HG02852 (cell line): ENCODE results near the gene TDRD6.

Experiments used
- ATAC-seq: cut with Tn5 transposase; IDR thresholded peaks from one replicate; pipeline ENCODE4 v1.9.1; 2021; ENCODE audit warnings: mild to moderate bottlenecking, moderate library complexity; ENCODE audit not compliant: unreplicated experiment

The TDRD6 gene

GRCh38 chr6:46688117-46688965, 656 bp downstream of the TDRD6 start:
- no peak for ATAC-seq

GRCh38 chr6:46688966-46689335, 1.3 kb downstream of the TDRD6 start:
- ATAC-seq: no peak

- ATAC-seq: no peak
These were observed 2.0 kb downstream of the TDRD6 start for GRCh38 chr6:46689657-46690056.

DNA sequence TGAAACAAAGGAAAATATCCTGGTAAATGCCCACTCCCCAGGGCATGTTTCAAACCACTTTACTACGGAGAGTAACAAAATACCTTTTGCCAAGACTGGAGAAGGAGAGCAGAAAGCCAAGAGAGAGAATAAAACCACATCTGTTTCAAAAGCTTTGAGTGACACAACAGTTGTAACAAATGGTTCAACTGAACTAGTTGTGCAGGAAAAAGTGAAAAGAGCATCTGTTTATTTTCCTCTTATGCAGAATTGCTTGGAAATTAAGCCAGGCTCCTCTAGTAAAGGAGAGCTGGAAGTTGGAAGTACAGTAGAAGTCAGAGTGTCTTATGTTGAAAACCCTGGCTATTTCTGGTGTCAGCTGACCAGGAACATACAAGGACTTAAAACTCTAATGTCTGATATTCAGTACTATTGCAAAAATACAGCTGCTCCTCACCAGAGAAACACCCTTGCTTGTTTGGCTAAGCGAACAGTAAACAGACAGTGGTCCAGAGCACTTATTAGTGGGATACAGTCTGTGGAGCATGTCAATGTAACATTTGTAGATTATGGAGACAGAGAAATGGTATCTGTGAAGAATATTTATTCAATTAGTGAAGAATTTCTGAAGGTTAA, 2.6 kb downstream of the TDRD6 start:
- ATAC-seq: no peak

GRCh38 chr6:46690911-46691451, 3.3 kb downstream of the TDRD6 start:
- ATAC-seq: no peak

GRCh38 chr6:46699970-46700369, 12.3 kb downstream of the TDRD6 start:
- no peak for ATAC-seq

- no peak for ATAC-seq
These were observed 16.9 kb downstream of the TDRD6 start for GRCh38 chr6:46704562-46704961.

DNA sequence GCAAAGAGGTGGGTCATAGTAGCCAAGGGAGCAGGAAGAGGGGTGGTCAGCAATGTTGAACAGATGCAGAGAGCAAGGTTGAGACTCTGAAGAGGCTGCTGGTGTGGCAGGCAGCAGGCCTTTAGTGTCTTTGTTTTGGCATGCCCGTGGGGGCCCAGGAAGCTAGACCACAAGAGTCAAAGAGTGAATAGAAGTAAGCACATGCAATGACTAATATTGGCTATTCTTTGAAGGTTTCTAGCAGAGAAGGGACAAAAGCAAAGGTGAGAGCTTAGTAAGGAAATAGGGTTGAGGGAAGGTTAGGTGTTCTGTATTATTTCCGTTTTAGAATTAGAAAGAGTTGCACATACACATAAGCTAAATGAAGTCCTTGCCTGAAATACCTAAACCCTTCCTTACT, 18.8 kb downstream of the TDRD6 start:
- ATAC-seq: no peak

GRCh38 chr6:46711491-46711890, 23.8 kb downstream of the TDRD6 start:
- ATAC-seq: no peak

- ATAC-seq: no peak
These were observed 27.5 kb downstream of the TDRD6 start for GRCh38 chr6:46715141-46715540.

DNA sequence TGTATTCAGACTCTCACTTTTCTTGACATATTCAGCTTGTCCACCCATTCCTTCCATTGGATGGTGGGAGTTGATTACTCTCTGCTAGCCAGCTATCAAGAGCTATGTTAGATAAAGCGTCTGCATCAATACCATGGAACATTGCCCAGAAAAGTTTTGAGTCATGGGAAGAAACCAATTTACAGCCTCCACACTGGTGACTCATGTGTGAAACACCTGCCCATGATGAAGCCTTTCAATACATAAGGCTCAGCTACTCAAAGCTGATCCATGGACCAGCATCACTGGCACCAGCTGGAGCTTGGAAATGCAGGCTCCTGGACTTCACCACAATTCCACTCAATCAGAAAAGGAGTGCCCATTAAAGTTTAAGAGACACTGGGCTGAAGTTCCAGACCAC, 31.4 kb downstream of the TDRD6 start:
- no peak for ATAC-seq

GRCh38 chr6:46720401-46720800, 32.7 kb downstream of the TDRD6 start:
- ATAC-seq: no peak

DNA sequence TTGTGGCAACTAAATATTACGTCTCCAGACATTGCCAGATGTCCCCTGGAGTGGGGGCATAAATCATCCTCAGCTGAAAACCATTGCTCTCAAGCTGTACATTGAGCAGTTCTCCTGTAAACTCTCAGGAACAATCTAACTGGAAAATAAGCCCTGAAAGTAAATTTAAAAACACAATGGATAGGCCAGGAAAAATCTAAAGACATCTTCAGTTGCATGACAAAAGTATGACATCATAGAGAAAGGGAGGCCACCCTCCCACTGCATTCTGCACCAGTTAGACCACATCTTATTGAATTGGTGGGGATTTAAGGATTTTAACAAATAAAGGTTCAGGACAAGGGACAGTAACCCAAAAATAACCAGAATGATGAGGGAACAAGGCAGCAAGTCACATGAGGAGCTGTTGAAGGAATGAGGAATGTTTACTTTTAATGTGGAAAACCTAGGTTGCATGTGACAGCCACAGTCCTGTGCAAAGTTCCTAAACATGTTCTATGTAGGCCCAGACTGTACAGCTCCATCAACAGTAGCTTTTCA, 42.2 kb downstream of the TDRD6 start:
- ATAC-seq: no peak

- ATAC-seq: no peak
These were observed 43.3 kb downstream of the TDRD6 start for GRCh38 chr6:46730921-46731461.

DNA sequence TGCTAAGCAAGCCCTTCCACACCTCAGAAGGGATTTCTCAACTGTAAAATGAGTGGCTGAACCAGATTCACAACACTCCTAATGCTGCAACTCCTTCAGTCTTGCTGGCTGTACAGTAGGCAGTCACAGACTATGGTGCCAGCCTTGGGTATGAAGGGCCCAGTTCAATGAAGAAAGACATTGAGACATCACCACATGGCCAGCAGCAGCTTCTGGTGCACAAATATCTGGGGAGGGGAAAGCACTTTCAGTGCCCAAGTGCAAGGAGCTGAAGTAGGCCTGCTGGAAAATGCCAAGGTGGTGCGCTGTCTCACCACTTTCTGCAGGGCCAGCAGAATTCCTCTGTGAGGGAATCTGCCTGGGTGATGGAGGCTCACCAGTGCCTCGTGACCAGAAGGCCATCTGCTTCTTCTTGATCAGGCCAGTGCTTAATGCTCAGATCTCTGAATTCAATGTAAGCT, 45.7 kb downstream of the TDRD6 start:
- no peak for ATAC-seq

GRCh38 chr6:46734867-46735719, 47.4 kb downstream of the TDRD6 start, which contains the start of gene PLA2G7:
Gene PLA2G7, minus strand, starts transcription at chr6:46735375. Its CDS starts 12,484 bp downstream, at chr6:46722891.
- no peak for ATAC-seq

DNA sequence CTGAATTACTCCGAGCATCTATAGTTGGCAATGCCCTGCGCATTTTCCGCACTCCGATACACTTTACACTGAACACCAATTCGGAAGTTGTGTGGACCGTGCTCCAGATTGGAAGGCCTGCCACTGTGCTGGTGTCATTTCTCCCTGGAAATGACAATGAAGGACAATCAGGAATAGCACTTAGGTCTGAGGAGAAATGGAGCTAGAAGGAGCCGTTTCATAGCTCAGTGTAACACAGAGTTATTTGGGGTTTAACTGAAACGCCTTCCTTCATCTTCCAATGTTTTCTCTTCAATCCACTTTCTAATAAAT, 48.0 kb downstream of the TDRD6 start:
- no peak for ATAC-seq

- no peak for ATAC-seq
These were observed 49.2 kb downstream of the TDRD6 start for GRCh38 chr6:46736906-46737305.

- ATAC-seq: no peak
These were observed 53.8 kb downstream of the TDRD6 start for GRCh38 chr6:46741482-46741881.

DNA sequence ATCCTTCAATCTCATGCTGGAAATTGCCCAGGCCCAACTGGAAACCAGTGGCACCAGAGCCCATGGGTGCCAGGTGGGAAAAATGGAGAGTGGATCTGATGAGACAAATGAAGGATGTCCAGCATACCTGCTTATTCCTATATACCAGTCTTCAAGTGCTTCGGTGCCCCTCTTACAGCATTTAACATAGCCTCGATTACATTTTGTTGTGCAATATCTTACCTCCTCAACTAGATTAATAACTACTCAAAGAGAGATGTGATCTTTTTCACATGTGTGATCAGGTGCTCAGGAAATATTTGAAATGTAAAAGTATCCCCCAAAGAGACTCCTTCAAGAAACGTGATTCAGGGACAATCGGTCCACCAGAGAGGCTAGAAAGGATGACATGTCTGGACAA, 54.2 kb downstream of the TDRD6 start:
- no peak for ATAC-seq
